Ishikawa (cell line): ENCODE results near the gene BICC1.

Experiments
- CEBPB ChIP-seq: IDR thresholded peaks from 2 replicates; pipeline ENCODE4 v1.6.1; 2012
- CREB1 ChIP-seq: IDR thresholded peaks from 2 replicates; pipeline ENCODE4 v1.6.1; 2012; ENCODE audit warnings: low read depth
- EGR1 ChIP-seq: IDR thresholded peaks from 2 replicates; pipeline ENCODE4 v1.6.1; 2012
- EP300 ChIP-seq: IDR thresholded peaks from 2 replicates; pipeline ENCODE4 v1.6.1; 2012; ENCODE audit warnings: borderline replicate concordance
- FOXM1 ChIP-seq: IDR thresholded peaks from 2 replicates; pipeline ENCODE4 v1.6.1; 2012; ENCODE audit warnings: low read depth, borderline replicate concordance
- MAX ChIP-seq: IDR thresholded peaks from 2 replicates; pipeline ENCODE4 v1.6.1; 2012
- NFIC ChIP-seq: IDR thresholded peaks from 2 replicates; pipeline ENCODE4 v1.6.1; 2012
- RAD21 ChIP-seq: IDR thresholded peaks from 2 replicates; pipeline ENCODE4 v1.6.1; 2012; ENCODE audit warnings: low read depth
- REST ChIP-seq: IDR thresholded peaks from 2 replicates; pipeline ENCODE4 v1.6.1; 2012; ENCODE audit warnings: low read depth, mild to moderate bottlenecking
- TAF1 ChIP-seq: IDR thresholded peaks from 2 replicates; pipeline ENCODE4 v1.6.1; 2012; ENCODE audit warnings: low read depth, mild to moderate bottlenecking
- TCF12 ChIP-seq: IDR thresholded peaks from 2 replicates; pipeline ENCODE4 v1.6.1; 2012; ENCODE audit warnings: low read depth
- TEAD4 ChIP-seq: IDR thresholded peaks from 2 replicates; pipeline ENCODE4 v1.6.1; 2012
- USF1 ChIP-seq: IDR thresholded peaks from 2 replicates; pipeline ENCODE4 v1.6.1; 2012
- YY1 ChIP-seq: IDR thresholded peaks from 2 replicates; pipeline ENCODE4 v1.6.1; 2012; ENCODE audit warnings: low read depth
- ZBTB7A ChIP-seq: IDR thresholded peaks from 2 replicates; pipeline ENCODE4 v1.6.1; 2012; ENCODE audit warnings: low read depth

BICC1 gene

GRCh38 chr10:58754469-58755339 is 242.0 kb downstream of the BICC1 start:
- TF ChIP-seq REST: no peak
- no peak for TF ChIP-seq RAD21
- TF ChIP-seq MAX: no peak
- no peak for TF ChIP-seq TAF1
- TF ChIP-seq FOXM1: no peak
- TF ChIP-seq EGR1: no peak
- TF ChIP-seq ZBTB7A: no peak
- no peak for TF ChIP-seq USF1
- no peak for TF ChIP-seq YY1
- no peak for TF ChIP-seq NFIC
- TF ChIP-seq TEAD4: no peak
- no peak for TF ChIP-seq CREB1
- TF ChIP-seq TCF12: no peak
- TF ChIP-seq CEBPB: no peak
- TF ChIP-seq EP300: no peak

- TF ChIP-seq CEBPB (no peak), YY1 (no peak), MAX (no peak), REST (no peak), TCF12 (no peak), USF1 (no peak), TEAD4 (no peak), EGR1 (no peak)
These were observed 242.6 kb downstream of the BICC1 start for GRCh38 chr10:58755340-58755610.

- TF ChIP-seq RAD21: no peak
- TF ChIP-seq MAX: no peak
- no peak for TF ChIP-seq TCF12
- TF ChIP-seq NFIC: no peak
- TF ChIP-seq CEBPB: no peak
- TF ChIP-seq REST: no peak
- no peak for TF ChIP-seq TAF1
- TF ChIP-seq CREB1: no peak
These were observed 243.0 kb downstream of the BICC1 start for GRCh38 chr10:58755677-58756076.

GRCh38 chr10:58756130-58756719 is 243.6 kb downstream of the BICC1 start:
- TF ChIP-seq ZBTB7A (no peak), CEBPB (no peak)
